Testis (tissue), 3 donors: ENCODE results near the gene DIPK1C. TPM values are rescaled to one million over a fixed set of nuclear protein-coding genes. Genes with fewer than 3 reads are reported as not detected.
"Not testable (repeated sequence)": the region's sequence is repeated elsewhere in the genome, so short reads cannot be mapped to it uniquely, and the experiment has no call there.

Source experiments
- DNase-seq: peaks from one replicate; pipeline ENCODE4 v3.0.0-alpha.2; 2019
- H3K27ac ChIP-seq, 2 donors: fragments of 200-600 bp; sonication (generic); one replicate each; pipeline ENCODE4 v1.5.1; 2019
- H3K27me3 ChIP-seq: fragments of 200-600 bp; sonication (generic); one replicate; pipeline ENCODE4 v1.5.1; 2019
- H3K36me3 ChIP-seq: fragments of 200-600 bp; sonication (generic); one replicate; pipeline ENCODE4 v1.5.1; 2017; ENCODE audit warnings: low read depth; ENCODE audit errors: missing control alignments
- H3K4me1 ChIP-seq: fragments of 200-600 bp; sonication (generic); one replicate; pipeline ENCODE4 v1.5.1; 2019
- H3K4me3 ChIP-seq, 2 donors: fragments of 200-600 bp; sonication (generic); one replicate each; pipeline ENCODE4 v1.5.1; 2017 to 2019
- H3K9me3 ChIP-seq: fragments of 200-600 bp; sonication (generic); one replicate; pipeline ENCODE4 v1.5.1; 2017
- CTCF ChIP-seq, 3 experiments: fragments of 450-650 bp in 2 of 3; fragments of 200-600 bp in 1 of 3; sonication (generic) in 1 of 3; IDR thresholded peaks; one replicate each; pipeline ENCODE4 v1.5.1; 2016 to 2019; ENCODE audit warnings: antibody characterized with exemption in 3 of 3, mild to moderate bottlenecking in 2 of 3, moderate library complexity in 1 of 3
- POLR2A ChIP-seq: fragments of 450-650 bp; IDR thresholded peaks from one replicate; pipeline ENCODE4 v1.6.1; 2017; ENCODE audit warnings: antibody characterized with exemption, mild to moderate bottlenecking, moderate library complexity
- WGBS, 2 donors: methylation state at CpG; one replicate each; pipeline ENCODE4 v1.1.5; 2018; 5-methylcytosine and 5-hydroxymethylcytosine counted together
- intact Hi-C: fragments of 100-400 bp; cut with DNase I; formaldehyde crosslinking; loops from one replicate; pipeline ENCODE4 v1.15.1; 2023; ENCODE audit warnings: low total_unique reads
- polyA plus RNA-seq: library from polyadenylated mRNA; stranded (reverse); fragments of 350-450 nt; fragmentation: Illumina TruSeq; extraction: RNeasy Lipid Tissue Mini Kit (QIAGEN cat#74804); gene quantifications from one replicate; pipeline ENCODE4 v1.2.3, GENCODE V29; 2014; ENCODE audit warnings: low read depth, low replicate concordance; ENCODE audit not compliant: insufficient read depth
- total RNA-seq, 2 donors: library from RNA; depleted of rRNA; stranded (reverse); fragments of >200 nt; gene quantifications; one replicate each; pipeline ENCODE4 v1.2.3, GENCODE V29; 2016

Gene DIPK1C
- total and polyA plus RNA-seq, 3 donors from 2014 or later = 9.3 to 17.0 (median 16.2) TPM

- intact Hi-C loops = no loop called here
- Histone ChIP-seq H3K4me3 (no peak overlapping the region), H3K36me3 (no peaks in the 10 kb centered on the region), H3K9me3 (no peaks in the 10 kb centered on the region), H3K27me3 (no peaks in the 10 kb centered on the region), H3K27ac (peak overlapping the region; percentile 6 to 68), H3K4me1 (peaks cover 19% of the 10 kb centered on the region)
- 63 to 68% methylated on average over 4 of the region's 4 CpGs for WGBS, 2 donors
- no peak for TF ChIP-seq CTCF (IDR thresholded peaks at IDR 0.05)
- no peak for TF ChIP-seq POLR2A
- no peak for DNase-seq
Observed at GRCh38 chr18:74501386-74501785, 44.3 kb upstream of the DIPK1C start.

- DNase-seq, H3K36me3 ChIP-seq, H3K9me3 ChIP-seq, H3K4me3 ChIP-seq, H3K27me3 ChIP-seq, intact Hi-C loops: not testable (repeated sequence)
- Histone ChIP-seq H3K27ac (peak overlapping the region; percentile 6 to 68), H3K4me1 (peaks cover 17% of the 10 kb centered on the region)
- 64 to 66% methylated on average over 8 of the region's 8 CpGs for WGBS, 2 donors
Observed at GRCh38 chr18:74500774-74501173, 43.7 kb upstream of the DIPK1C start.

- Histone ChIP-seq H3K4me1 (peaks cover 14% of the 10 kb centered on the region), H3K27ac (peak overlapping the region; percentile 6 to 68), H3K9me3 (no peaks in the 10 kb centered on the region), H3K27me3 (no peaks in the 10 kb centered on the region), H3K4me3 (no peak overlapping the region), H3K36me3 (no peaks in the 10 kb centered on the region)
- 68 to 70% methylated on average over 6 of the region's 6 CpGs for WGBS, 2 donors
- intact Hi-C loops = no loop called here
- DNase-seq = no peak
- TF ChIP-seq POLR2A (no peak), CTCF (IDR thresholded peaks at IDR 0.05) (no peak)
Observed at GRCh38 chr18:74500372-74500771, 43.3 kb upstream of the DIPK1C start.

GRCh38 chr18:74499633-74500032 lies 42.5 kb upstream of the DIPK1C start:
- H3K4me1 ChIP-seq = peaks cover 14% of the 10 kb centered on the region
- no peaks in the 10 kb centered on the region for H3K36me3 ChIP-seq
- 63 to 78% methylated on average over 9 of the region's 9 CpGs for WGBS, 2 donors
- H3K9me3 ChIP-seq = no peaks in the 10 kb centered on the region
- DNase-seq = no peak
- TF ChIP-seq POLR2A (no peak), CTCF (IDR thresholded peaks at IDR 0.05) (no peak)
- H3K4me3 ChIP-seq = no peak overlapping the region
- intact Hi-C loops = no loop called here
- peak overlapping the region in 1 of 2 donors; percentile 68 for H3K27ac ChIP-seq
- no peaks in the 10 kb centered on the region for H3K27me3 ChIP-seq

- 81 to 88% methylated on average over 14 of the region's 14 CpGs for WGBS, 2 donors
- no peak for DNase-seq
- intact Hi-C loops = no loop called here
Observed at GRCh38 chr18:74498712-74499627, 41.9 kb upstream of the DIPK1C start.

More at GRCh38 chr18:74498712-74499627, 41.9 kb upstream of the DIPK1C start:
- Histone ChIP-seq H3K27me3 (no peaks in the 10 kb centered on the region), H3K9me3 (no peaks in the 10 kb centered on the region), H3K4me1 (peaks cover 14% of the 10 kb centered on the region), H3K36me3 (no peaks in the 10 kb centered on the region), H3K4me3 (no peak overlapping the region), H3K27ac (peak overlapping the region in 1 of 2 donors; percentile 68)
- no peak for TF ChIP-seq POLR2A
- no peak for TF ChIP-seq CTCF (IDR thresholded peaks at IDR 0.05)
